SK-N-SH (cell line): ENCODE data around the gene UNC50. TPM values are rescaled to one million over a fixed set of nuclear protein-coding genes. Genes with fewer than 3 reads are reported as not detected.

Experiments
- CTCF ChIA-PET: fragments of 300-600, 350-600 bp; formaldehyde crosslinking; extraction: SDS; loops from one replicate; lab custom pipeline; 2021; lab: Yijun Ruan, JAX
- POLR2A ChIA-PET: fragments of 350-600 bp; sonication (Branson Sonifier 250); formaldehyde crosslinking; extraction: SDS; loops from one replicate; lab custom pipeline; 2020; ENCODE audit warnings: antibody characterized with exemption, inconsistent platforms; lab: Yijun Ruan, JAX
- DNase-seq: peaks from one replicate; pipeline ENCODE4 v3.0.0; 2012
- H2AFZ ChIP-seq: fragments of 200-600 bp; sonication (generic); 2 replicates; pipeline ENCODE4 v1.8.1; 2016; ENCODE audit warnings: antibody characterized with exemption, mild to moderate bottlenecking, low read depth
- H3F3A ChIP-seq: fragments of 200-600 bp; sonication (generic); replicated peaks from 2 replicates; pipeline ENCODE3; 2016; ENCODE audit warnings: antibody characterized with exemption, mild to moderate bottlenecking; ENCODE audit not compliant: insufficient read depth
- H3K27ac ChIP-seq, 2 experiments: fragments of 200-500 bp in 1 of 2; fragments of 200-600 bp in 1 of 2; sonication (Bioruptor generic) in 1 of 2; sonication (generic), shearing (Covaris generic) in 1 of 2; 2 replicates each; pipeline versions ENCODE4 v1.5.1 to v1.6.1; 2014 to 2016; ENCODE audit warnings: low read depth in 2 of 2, inconsistent platforms in 1 of 2, low read length in 1 of 2, mild to moderate bottlenecking in 1 of 2, mixed read lengths in 1 of 2
- H3K27me3 ChIP-seq: fragments of 200-600 bp; sonication (generic), shearing (Covaris generic); 2 replicates; pipeline ENCODE4 v1.6.1; 2016; ENCODE audit warnings: mixed run types; ENCODE audit not compliant: insufficient read depth
- H3K36me3 ChIP-seq, 2 experiments: fragments of 200-500 bp in 1 of 2; fragments of 200-600 bp in 1 of 2; sonication (Bioruptor generic) in 1 of 2; sonication (generic) in 1 of 2; replicated peaks in 1 of 2; 2 replicates each; pipeline versions ENCODE3 to v1.5.1; 2014 to 2016; ENCODE audit warnings: low read length in 1 of 2, mild to moderate bottlenecking in 1 of 2; ENCODE audit not compliant: insufficient read depth in 2 of 2, control insufficient read depth in 1 of 2
- H3K4me1 ChIP-seq, 2 experiments: fragments of 200-500 bp in 1 of 2; fragments of 200-600 bp in 1 of 2; sonication (Bioruptor generic) in 1 of 2; sonication (generic), shearing (Covaris generic) in 1 of 2; 2 replicates each; pipeline versions ENCODE4 v1.5.1 to v1.6.1; 2014 to 2016; ENCODE audit warnings: low read depth in 1 of 2, low read length in 1 of 2, mixed run types in 1 of 2; ENCODE audit not compliant: insufficient read depth in 2 of 2, control insufficient read depth in 1 of 2
- H3K4me2 ChIP-seq: fragments of 200-600 bp; sonication (generic), shearing (Covaris generic); 2 replicates; pipeline ENCODE4 v1.6.1; 2017; ENCODE audit warnings: mixed run types
- H3K4me3 ChIP-seq, 2 experiments: fragments of 200-500 bp in 1 of 2; fragments of 200-600 bp in 1 of 2; sonication (Bioruptor generic) in 1 of 2; sonication (generic), shearing (Covaris generic) in 1 of 2; 2 replicates each; pipeline versions ENCODE4 v1.5.1 to v1.8.1; 2014 to 2016; ENCODE audit warnings: low read depth in 2 of 2, inconsistent platforms in 1 of 2, low read length in 1 of 2, mild to moderate bottlenecking in 1 of 2, mixed read lengths in 1 of 2, moderate library complexity in 1 of 2
- H3K79me2 ChIP-seq: fragments of 200-600 bp; sonication (generic); 2 replicates; pipeline ENCODE4 v1.8.1; 2017; ENCODE audit warnings: mild to moderate bottlenecking; ENCODE audit not compliant: insufficient read depth
- H3K9ac ChIP-seq: fragments of 200-600 bp; sonication (generic); 2 replicates; pipeline ENCODE4 v1.6.1; 2017; ENCODE audit warnings: mixed run types
- H3K9me2 ChIP-seq: fragments of 200-600 bp; sonication (generic); 2 replicates; pipeline ENCODE4 v1.6.1; 2017; ENCODE audit warnings: mixed run types
- H3K9me3 ChIP-seq: fragments of 200-600 bp; sonication (generic); 2 replicates; pipeline ENCODE4 v1.6.1; 2017; ENCODE audit warnings: mixed run types, mild to moderate bottlenecking, moderate library complexity
- H4K20me1 ChIP-seq: fragments of 200-600 bp; sonication (generic); 2 replicates; pipeline ENCODE4 v1.6.1; 2017; ENCODE audit warnings: mild to moderate bottlenecking, mixed run types; ENCODE audit not compliant: insufficient read depth
- CTCF ChIP-seq: fragments of 200-600 bp; sonication (generic); IDR thresholded peaks from 2 replicates; pipeline ENCODE4 v1.6.1; 2017; ENCODE audit warnings: antibody characterized with exemption, mild to moderate bottlenecking, moderate library complexity
- EZH2phosphoT487 ChIP-seq: fragments of 200-600 bp; sonication (generic); IDR thresholded peaks from 2 replicates; pipeline ENCODE4 v1.6.1; 2017; ENCODE audit warnings: low read depth, mixed run types, mild to moderate bottlenecking, antibody characterized with exemption, moderate library complexity, borderline replicate concordance
- FOSL2 ChIP-seq: IDR thresholded peaks from 2 replicates; pipeline ENCODE4 v1.4.0; 2012; ENCODE audit warnings: low read depth, mild to moderate bottlenecking, moderate library complexity, borderline replicate concordance
- FOXM1 ChIP-seq: IDR thresholded peaks from 2 replicates; pipeline ENCODE4 v1.4.0; 2012; ENCODE audit warnings: low read depth, mild to moderate bottlenecking
- GABPA ChIP-seq: IDR thresholded peaks from 2 replicates; pipeline ENCODE4 v1.4.0; 2012; ENCODE audit warnings: low read depth, mild to moderate bottlenecking
- JUND ChIP-seq: IDR thresholded peaks from 2 replicates; pipeline ENCODE4 v1.4.0; 2012
- MAX ChIP-seq: IDR thresholded peaks from 2 replicates; pipeline ENCODE4 v1.4.0; 2012; ENCODE audit warnings: low read depth
- MXI1 ChIP-seq: IDR thresholded peaks from 2 replicates; pipeline ENCODE4 v1.6.1; 2012; ENCODE audit warnings: mild to moderate bottlenecking, low read depth, low read length, improper control_type of control experiment
- NFIC ChIP-seq: IDR thresholded peaks from 2 replicates; pipeline ENCODE4 v1.4.0; 2012; ENCODE audit warnings: borderline replicate concordance
- NRF1 ChIP-seq: IDR thresholded peaks from 2 replicates; pipeline ENCODE4 v1.6.1; 2012; ENCODE audit warnings: low read depth, mild to moderate bottlenecking, low read length
- SIN3A ChIP-seq: IDR thresholded peaks from 2 replicates; pipeline ENCODE4 v1.6.1; 2012; ENCODE audit warnings: low read depth, mild to moderate bottlenecking, low read length, moderate library complexity, borderline replicate concordance
- TEAD4 ChIP-seq: IDR thresholded peaks from 2 replicates; pipeline ENCODE4 v1.4.0; 2012; ENCODE audit warnings: mild to moderate bottlenecking, borderline replicate concordance; ENCODE audit not compliant: insufficient read depth
- WGBS: methylation state at CpG from one replicate; pipeline ENCODE4 v1.1.6; 2017; ENCODE audit warnings: low lambda C conversion rate; 5-methylcytosine and 5-hydroxymethylcytosine counted together
- polyA plus RNA-seq, 3 experiments: library from polyadenylated mRNA; depleted of rRNA; stranded (reverse); fragments of >200 nt; gene quantifications; 2 replicates each; pipeline ENCODE4 v1.2.3, GENCODE V29; 2012
- TF ChIP-seq, protein P1 (sequence below): IDR thresholded peaks from 2 replicates; pipeline ENCODE4; 2012

The UNC50 gene
- polyA plus RNA-seq, 1 of the 3 experiments (the other 2 are of a cell fraction) = 46.9 TPM

GRCh38 chr2:98632351-98632750 lies 24.0 kb downstream of the UNC50 start (continued):
- TF ChIP-seq JUND (no peak), SIN3A (no peak), NRF1 (no peak), FOXM1 (no peak)
- TF ChIP-seq, all 33 proteins: peak for 0

GRCh38 chr2:98634406-98635092 lies 26.2 kb downstream of the UNC50 start:
- Histone ChIP-seq H3K9me3 (no peaks in the 10 kb centered on the region), H4K20me1 (no peaks in the 10 kb centered on the region), H3K79me2 (no peaks in the 10 kb centered on the region), H3K27ac (no peak overlapping the region), H3F3A (no peaks in the 10 kb centered on the region), H3K4me2 (no peak overlapping the region), H3K36me3 (no peaks in the 10 kb centered on the region), H3K27me3 (no peaks in the 10 kb centered on the region), H3K9me2 (no peaks in the 10 kb centered on the region), H2AFZ (no peak overlapping the region), H3K4me3 (no peak overlapping the region; a peak in 1 of 4 replicates), H3K9ac (no peak overlapping the region), H3K4me1 (no peaks in the 10 kb centered on the region)
- peak; percentile 38 for DNase-seq
- CTCF ChIA-PET = interaction anchor here (1.2 kb wide), 1 partner anchor 15 kb away, joined by 3 read pairs; no protein-coding TSS in a partner anchor
- TF ChIP-seq EZH2phosphoT487 (no peak), SIN3A (no peak), FOXM1 (no peak), MXI1 (no peak), GABPA (no peak), CTCF (peak; percentile 43; the same call in 1 of the 2 replicates)
- POLR2A ChIA-PET = no interaction called here
- 81% methylated on average over 9 of the region's 9 CpGs for WGBS

DNA sequence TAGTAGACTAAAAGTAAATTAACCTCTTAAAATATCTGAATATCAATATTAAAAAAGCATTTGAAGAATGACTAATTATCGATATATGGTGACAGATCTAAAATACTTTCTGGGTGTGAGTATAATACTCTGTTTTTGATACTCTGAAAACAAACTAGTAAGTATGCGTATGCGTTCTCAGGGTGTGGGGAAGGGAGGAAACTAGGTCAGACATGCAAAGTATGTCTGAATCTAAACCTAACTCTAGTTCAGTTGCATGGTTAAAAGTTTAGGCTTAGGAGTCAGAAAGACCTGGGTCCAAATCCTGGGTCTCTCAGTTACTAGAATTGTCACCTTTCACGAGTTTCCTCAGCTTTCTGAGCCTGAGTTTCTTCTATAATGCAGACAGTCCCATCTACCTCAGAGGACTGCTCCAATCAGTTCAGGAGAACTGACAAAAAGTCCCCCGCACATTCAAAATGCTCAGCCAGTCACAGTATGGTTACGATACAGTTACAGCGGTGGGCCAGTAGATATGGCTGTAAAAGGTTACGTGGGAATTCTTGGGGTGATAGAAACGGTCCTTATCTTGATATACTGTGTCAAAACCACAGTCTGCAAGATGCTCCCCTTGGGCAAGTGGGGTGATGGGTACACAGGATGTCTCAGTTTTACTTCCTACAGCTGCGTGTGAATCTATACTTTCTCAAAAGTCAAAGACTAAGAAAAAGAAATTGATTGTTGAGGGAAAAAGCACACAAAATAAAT lies 29.2 kb downstream of the UNC50 start:
- H3K4me3 ChIP-seq = no peak overlapping the region
- 60% methylated on average over 10 of the region's 10 CpGs for WGBS
- H3K9me2 ChIP-seq = no peaks in the 10 kb centered on the region
- H3K79me2 ChIP-seq = no peaks in the 10 kb centered on the region
- no peak overlapping the region for H3K27ac ChIP-seq
- no peak for DNase-seq
- TF ChIP-seq, protein P1, sequence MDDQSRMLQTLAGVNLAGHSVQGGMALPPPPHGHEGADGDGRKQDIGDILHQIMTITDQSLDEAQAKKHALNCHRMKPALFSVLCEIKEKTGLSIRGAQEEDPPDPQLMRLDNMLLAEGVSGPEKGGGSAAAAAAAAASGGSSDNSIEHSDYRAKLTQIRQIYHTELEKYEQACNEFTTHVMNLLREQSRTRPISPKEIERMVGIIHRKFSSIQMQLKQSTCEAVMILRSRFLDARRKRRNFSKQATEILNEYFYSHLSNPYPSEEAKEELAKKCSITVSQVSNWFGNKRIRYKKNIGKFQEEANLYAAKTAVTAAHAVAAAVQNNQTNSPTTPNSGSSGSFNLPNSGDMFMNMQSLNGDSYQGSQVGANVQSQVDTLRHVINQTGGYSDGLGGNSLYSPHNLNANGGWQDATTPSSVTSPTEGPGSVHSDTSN = no peak
- TF ChIP-seq NFIC = no peak
- TF ChIP-seq MAX = no peak
- TF ChIP-seq FOSL2 = no peak
- TF ChIP-seq TEAD4 = no peak
- no peak overlapping the region for H2AFZ ChIP-seq
- H3K4me2 ChIP-seq = no peak overlapping the region
- no peaks in the 10 kb centered on the region for H3K27me3 ChIP-seq
- POLR2A ChIA-PET = no interaction called here
- H3K4me1 ChIP-seq = no peaks in the 10 kb centered on the region
- no peaks in the 10 kb centered on the region for H3K36me3 ChIP-seq
- H4K20me1 ChIP-seq = no peaks in the 10 kb centered on the region
- H3K9ac ChIP-seq = no peak overlapping the region
- no peaks in the 10 kb centered on the region for H3K9me3 ChIP-seq
- no peaks in the 10 kb centered on the region for H3F3A ChIP-seq
- CTCF ChIA-PET = interaction anchor here (1.3 kb wide), 1 partner anchor 12 kb away, joined by 4 read pairs; no protein-coding TSS in a partner anchor
